SH-SY5Y (cell line): ENCODE measurements around the gene MORN4.

Source experiments
- GATA2 ChIP-seq: IDR thresholded peaks from 2 replicates; pipeline ENCODE4 v1.6.1; 2011; ENCODE audit warnings: mild to moderate bottlenecking, low read depth, low read length
- GATA3 ChIP-seq: IDR thresholded peaks from 2 replicates; pipeline ENCODE4 v1.6.1; 2011; ENCODE audit warnings: low read depth, mild to moderate bottlenecking, low read length, moderate library complexity

GRCh38 chr10:97590748-97591495 is 42.4 kb downstream of the MORN4 start:
- TF ChIP-seq GATA2 (no peak), GATA3 (no peak)
